HUDEP-2 (cell line): Measurements from ENCODE around the gene CPEB3.
A peak's percentile ranks its signal among the peaks of the same experiment; 100 is the strongest.
"Not testable (repeated sequence)": the region's sequence is repeated elsewhere in the genome, so short reads cannot be mapped to it uniquely, and the experiment has no call there.

ENCODE experiments used
- DNase-seq, 76 experiments: peaks; one replicate each; lab custom pipeline; 2025; ENCODE audit not compliant: unreplicated experiment in 76 of 76; lab: John Stamatoyannopoulos, UW

Gene CPEB3

DNA sequence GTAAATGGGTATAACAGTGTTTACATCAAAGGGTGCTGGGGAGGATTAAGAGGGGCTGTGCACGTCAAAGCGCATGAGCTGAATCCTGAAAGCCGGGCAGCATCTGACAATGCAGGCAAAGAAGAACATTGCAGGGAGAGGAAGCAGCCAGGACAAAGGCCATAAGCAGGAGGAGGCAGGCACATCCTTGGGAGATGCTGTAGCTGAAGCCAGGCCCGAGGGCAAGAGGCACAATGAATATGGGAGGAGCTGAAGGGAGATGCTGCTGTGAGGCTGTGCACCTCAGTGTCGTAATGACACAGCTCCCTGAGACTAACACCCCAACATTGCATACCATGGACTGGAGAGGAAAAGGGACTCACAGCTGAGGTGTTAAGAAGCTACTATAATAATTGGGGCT, 238.1 kb downstream of the CPEB3 start:
- no peak for DNase-seq

DNA sequence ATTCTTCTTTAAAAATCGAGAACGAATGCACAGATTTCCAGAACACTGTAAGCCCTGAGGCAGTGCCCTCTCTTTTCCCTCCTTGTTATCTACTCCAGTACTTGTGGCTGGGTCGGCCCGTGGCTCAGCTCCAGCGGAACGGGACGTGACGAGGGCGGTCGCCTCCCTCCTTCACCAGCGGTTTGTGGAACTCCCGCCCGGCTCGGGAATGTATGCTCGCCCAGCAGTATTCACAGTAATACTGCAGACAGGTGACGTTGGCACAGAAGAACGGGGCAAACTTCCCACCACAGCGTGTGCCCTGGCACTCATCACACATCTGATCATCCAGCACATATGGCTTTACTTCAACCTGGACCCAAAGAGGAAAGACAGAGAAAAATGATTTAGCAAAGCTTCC, 238.8 kb downstream of the CPEB3 start:
- DNase-seq, result peak in 63 of 76 experiments; percentile 3 to 65 (median 43)

DNA sequence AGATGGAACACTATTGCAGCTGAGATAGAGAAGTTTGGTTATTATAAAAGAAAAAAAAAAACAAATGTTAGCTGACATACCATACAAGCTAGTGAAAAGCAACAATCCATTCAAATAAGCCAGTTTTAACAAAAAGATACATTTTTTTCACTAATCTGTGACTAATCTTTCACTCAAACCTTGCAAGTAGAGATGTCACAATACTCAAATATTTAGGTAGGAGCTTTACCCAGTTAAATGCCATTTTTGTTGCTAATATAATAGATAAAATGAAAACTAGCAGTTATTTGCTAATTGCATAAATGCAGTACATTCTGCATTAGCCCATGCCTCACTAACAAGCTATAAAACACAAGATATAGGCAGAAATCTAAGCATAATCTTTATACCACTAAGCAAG, 243.7 kb downstream of the CPEB3 start:
- DNase-seq, result no peak

GRCh38 chr10:92045641-92046106, 245.2 kb downstream of the CPEB3 start:
- no peak for DNase-seq

GRCh38 chr10:92042541-92042940, 248.3 kb downstream of the CPEB3 start:
- DNase-seq, result no peak

DNA sequence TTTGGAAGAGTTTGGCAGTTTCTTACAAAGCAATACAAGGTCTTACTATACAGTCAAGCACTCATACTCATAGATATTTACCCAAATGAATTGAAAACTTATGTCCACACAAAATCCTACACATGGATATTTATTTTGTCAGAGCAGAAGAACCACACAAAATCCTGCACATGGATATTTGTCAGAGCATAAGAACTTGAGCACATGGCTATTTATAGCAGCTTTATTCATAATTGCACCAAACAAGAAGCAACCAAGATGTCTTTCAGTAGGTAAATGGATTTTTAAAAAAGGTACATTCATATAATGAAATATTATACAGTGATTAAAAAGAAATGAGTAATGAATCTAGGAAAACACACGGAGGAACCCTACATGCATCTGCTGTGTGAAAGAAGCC, 251.9 kb downstream of the CPEB3 start:
- no peak for DNase-seq

DNA sequence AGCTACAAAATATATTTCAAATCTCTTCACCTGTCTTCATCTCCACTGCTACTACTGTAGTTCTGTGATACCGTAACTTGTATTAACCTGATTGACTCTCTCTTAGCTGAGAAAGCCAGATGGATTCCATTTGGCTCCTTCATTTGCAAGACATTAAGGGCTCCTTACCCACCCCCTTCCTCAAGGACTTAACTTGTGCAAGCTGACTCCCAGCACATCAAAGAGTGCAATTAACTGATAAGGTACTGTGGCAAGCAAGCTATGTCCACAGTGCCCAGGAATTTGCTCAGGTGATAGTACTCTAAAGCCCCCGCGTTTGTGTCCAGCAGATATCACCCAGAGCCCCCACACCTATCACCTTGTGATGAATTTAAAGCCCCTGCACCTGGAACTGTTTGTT, 257.8 kb downstream of the CPEB3 start:
- DNase-seq, result peak in 5 of 76 experiments; percentile 0 to 16 (median 5)

DNA sequence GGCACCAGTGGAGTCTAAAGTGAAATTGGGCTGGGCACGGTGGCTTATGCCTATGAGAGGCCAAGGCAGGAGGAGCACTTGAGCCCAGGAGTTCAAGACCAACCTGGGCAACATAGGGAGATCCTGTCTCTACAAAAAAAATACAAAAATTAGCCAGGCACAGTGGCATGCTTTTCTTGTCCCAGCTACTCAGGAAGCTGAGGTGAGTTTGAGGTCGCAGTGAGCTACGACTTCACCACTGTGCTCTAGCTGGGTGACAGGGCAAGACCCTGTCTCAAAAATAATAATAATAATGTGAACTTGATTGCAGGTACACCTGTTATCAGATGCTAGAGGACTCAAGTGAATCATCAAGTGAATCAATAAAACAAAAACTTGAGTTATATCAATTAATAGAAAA, 259.3 kb downstream of the CPEB3 start:
- no peak for DNase-seq

- DNase-seq, result peak in 19 of 76 experiments; percentile 2 to 63 (median 28)
Measured at GRCh38 chr10:92027141-92027540, 263.7 kb downstream of the CPEB3 start.

- not testable (repeated sequence) for DNase-seq
Measured at GRCh38 chr10:92025340-92025739, 265.5 kb downstream of the CPEB3 start.

DNA sequence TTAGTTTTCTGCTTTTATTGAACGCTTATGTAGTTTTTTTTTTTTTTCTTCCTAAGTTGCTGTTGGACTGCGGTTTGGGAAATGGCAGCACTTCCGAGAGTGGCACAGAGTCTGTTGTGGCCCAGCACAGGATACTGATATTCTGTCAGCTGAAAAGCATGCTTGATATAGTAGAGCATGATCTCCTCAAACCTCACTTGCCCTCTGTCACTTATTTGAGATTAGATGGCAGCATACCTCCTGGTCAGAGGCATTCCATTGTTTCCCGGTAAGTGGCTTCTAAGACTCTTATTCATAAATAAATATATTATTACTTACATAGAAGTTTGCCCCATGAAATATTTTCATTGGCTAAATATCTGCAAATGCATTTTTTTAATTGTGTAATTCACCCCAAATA, 266.2 kb downstream of the CPEB3 start:
- no peak for DNase-seq

DNA sequence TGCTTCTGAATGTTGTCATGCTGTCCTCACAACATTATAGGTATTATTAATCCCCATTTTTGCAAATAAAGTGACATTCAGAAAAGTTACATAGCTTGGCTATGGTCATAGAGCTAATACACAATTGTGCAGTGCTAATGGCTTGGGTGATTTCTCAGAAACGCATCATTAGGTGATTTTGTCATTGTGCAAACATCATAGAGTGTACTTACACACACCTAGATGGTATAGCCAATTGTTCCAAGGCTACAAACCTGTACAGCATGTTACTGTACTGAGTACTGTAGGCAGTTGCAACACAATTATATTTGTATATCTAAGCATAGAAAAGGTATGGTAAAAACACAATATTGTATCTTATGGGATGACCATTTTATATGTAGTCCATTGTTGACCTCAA, 276.3 kb downstream of the CPEB3 start:
- DNase-seq, result no peak

DNA sequence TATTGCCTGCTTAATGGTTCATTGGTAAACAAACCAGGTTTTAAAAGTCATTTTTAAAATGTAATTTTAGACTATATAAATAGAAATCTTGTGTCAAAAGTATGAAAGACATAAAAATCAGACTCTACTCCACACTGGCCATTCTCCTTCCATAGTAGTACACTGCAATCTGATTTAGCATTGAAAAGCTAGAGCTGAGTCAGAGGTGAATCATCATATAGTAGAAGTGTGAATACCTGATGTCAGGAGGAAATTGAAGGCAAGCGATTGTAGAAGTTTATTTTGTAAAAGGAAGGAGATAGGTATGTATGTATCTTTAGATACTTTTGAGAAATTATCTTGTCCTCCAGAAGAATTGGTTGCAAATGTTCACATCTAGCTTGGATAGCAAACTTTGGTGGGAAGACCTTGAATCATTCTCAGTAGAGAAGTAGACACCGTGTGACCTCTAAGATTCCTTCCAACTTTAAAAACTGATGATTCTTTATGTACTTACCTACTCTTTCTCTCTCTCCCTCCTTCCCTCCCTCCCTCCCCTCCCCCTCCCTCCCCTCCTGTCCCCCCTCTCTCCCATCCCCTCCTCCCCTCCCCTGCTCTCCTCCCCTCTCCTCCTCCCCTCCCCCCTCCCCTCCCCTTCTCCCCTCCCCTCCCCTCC, 279.2 kb downstream of the CPEB3 start:
- peak in 10 of 76 experiments; percentile 1 to 44 (median 23) for DNase-seq

- DNase-seq, result peak in 2 of 76 experiments; percentile 3 to 4
Measured at GRCh38 chr10:92010047-92010735, 280.7 kb downstream of the CPEB3 start.

DNA sequence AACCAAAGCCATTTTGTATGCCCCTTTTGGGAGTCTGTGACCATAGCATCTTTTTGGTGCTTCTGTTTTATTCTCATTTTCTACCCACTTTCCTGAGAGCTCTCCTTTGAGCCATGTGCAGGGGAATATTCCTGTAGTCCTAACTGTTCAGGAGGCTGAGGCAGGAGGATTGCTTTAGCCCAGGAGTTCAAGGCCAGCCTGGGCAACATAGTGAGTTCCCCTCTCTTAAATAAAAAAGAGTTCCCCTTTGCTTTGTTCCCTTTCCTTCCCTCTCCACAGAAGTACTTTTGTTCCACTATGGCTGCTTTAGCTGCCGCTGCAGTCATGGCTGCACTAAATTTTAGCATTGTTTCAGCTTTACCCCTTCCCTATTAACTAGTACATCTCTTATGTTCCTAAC, 281.4 kb downstream of the CPEB3 start:
- no peak for DNase-seq

DNA sequence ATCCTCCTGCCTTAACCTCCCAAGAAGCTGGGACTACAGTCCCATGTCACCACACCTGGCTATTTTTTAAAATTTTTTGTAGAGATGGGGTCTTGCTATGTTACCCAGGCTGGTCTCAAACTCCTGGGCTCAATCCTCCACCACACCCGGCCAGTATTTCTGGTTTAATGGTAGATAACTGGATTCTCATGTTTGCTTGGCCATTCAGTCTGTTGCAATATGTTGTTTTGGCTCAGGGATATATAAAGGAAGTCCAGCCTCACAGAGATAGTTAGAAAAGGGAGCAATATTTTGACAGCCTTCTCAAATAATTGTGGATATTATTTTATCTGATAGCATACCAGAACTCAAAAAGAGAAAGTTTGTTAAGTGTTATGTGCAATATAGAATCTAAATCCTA, 284.9 kb downstream of the CPEB3 start:
- no peak for DNase-seq

- DNase-seq, result no peak
Measured at GRCh38 chr10:92003258-92003657, 287.6 kb downstream of the CPEB3 start.

- no peak for DNase-seq
Measured at GRCh38 chr10:92001995-92002394, 288.9 kb downstream of the CPEB3 start.

DNA sequence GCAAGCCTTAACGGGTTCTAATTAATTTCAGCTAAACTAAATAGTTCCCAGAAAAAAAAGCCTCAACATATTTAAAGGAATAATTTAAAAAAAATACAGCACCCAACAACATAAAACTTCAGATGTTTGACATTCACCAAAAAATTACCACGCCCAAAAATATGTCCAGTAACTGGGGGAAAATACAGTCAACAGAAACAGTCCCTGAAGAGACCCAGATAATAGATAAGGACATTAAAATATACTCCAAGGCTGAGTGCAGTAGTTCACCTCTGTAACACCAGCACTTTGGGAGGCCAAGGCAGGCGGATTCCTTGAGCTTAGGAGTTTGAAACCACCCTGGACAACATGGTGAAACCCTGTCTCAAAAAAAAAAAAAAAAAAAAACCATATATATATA, 289.3 kb downstream of the CPEB3 start:
- peak in 2 of 76 experiments; percentile 6 to 22 for DNase-seq
